Bronchial epithelial cell (primary cell): ENCODE results near the gene MGMT. TPM values are rescaled to one million over a fixed set of nuclear protein-coding genes. Genes with fewer than 3 reads are reported as not detected.

Experiments used
- DNase-seq: peaks from one replicate; pipeline ENCODE4 v3.0.0-alpha.2; 2010; ENCODE audit warnings: low read depth
- FAIRE-seq: peaks from 2 replicates; lab custom pipeline; 2011; peaks lifted over from hg19 to GRCh38; lab: Jason Lieb, UNC
- H3K27me3 ChIP-seq: 2 replicates; pipeline ENCODE4 v1.5.1; 2011; ENCODE audit warnings: low read length; ENCODE audit not compliant: control insufficient read depth, insufficient read depth
- H3K36me3 ChIP-seq: 2 replicates; pipeline ENCODE4 v1.5.1; 2011; ENCODE audit warnings: low read length; ENCODE audit not compliant: control insufficient read depth, insufficient read depth
- H3K4me3 ChIP-seq: 2 replicates; pipeline ENCODE4 v1.5.1; 2011; ENCODE audit warnings: mild to moderate bottlenecking, low read depth, low read length, control low read depth
- CTCF ChIP-seq: IDR thresholded peaks from 2 replicates; pipeline ENCODE4 v1.5.1; 2011; ENCODE audit warnings: mild to moderate bottlenecking, moderate library complexity, low read length, control low read depth, inconsistent platforms; ENCODE audit not compliant: insufficient read depth, severe bottlenecking
- total RNA-seq: library from RNA; depleted of rRNA; stranded (reverse); fragments of >200 nt; gene quantifications from 2 replicates; pipeline ENCODE4 v1.2.1, GENCODE V29; 2014

MGMT gene
- total RNA-seq, 1 donor from 2014 or later, result 19.7 TPM

- no peak for FAIRE-seq
- no peak for DNase-seq
- no peak for TF ChIP-seq CTCF
- Histone ChIP-seq H3K4me3 (no peak overlapping the region), H3K27me3 (no peaks in the 10 kb centered on the region), H3K36me3 (no peaks in the 10 kb centered on the region)
These were observed 240.7 kb downstream of the MGMT start for GRCh38 chr10:129707406-129708388.

GRCh38 chr10:129709101-129709500 is 242.1 kb downstream of the MGMT start:
- Histone ChIP-seq H3K4me3 (no peak overlapping the region), H3K27me3 (no peaks in the 10 kb centered on the region), H3K36me3 (no peaks in the 10 kb centered on the region)
- FAIRE-seq (no peak), DNase-seq (no peak)
- no peak for TF ChIP-seq CTCF

GRCh38 chr10:129709627-129710509 is 242.8 kb downstream of the MGMT start:
- FAIRE-seq (no peak), DNase-seq (no peak)
- H3K4me3 ChIP-seq, result no peak overlapping the region
- H3K27me3 ChIP-seq, result no peaks in the 10 kb centered on the region
- no peak for TF ChIP-seq CTCF
- H3K36me3 ChIP-seq, result no peaks in the 10 kb centered on the region

- DNase-seq, result no peak
- Histone ChIP-seq H3K4me3 (no peak overlapping the region), H3K36me3 (no peaks in the 10 kb centered on the region), H3K27me3 (no peaks in the 10 kb centered on the region)
- FAIRE-seq, result no peak
- TF ChIP-seq CTCF, result no peak
These were observed 243.4 kb downstream of the MGMT start for GRCh38 chr10:129710510-129710847.

GRCh38 chr10:129711291-129711690 is 244.2 kb downstream of the MGMT start:
- Histone ChIP-seq H3K27me3 (no peaks in the 10 kb centered on the region), H3K36me3 (no peaks in the 10 kb centered on the region), H3K4me3 (no peak overlapping the region)
- FAIRE-seq (no peak), DNase-seq (no peak)
- TF ChIP-seq CTCF, result no peak
